Measurements from ENCODE around the gene LYRM4.

GRCh38 chr6:5274231-5274630 lies 13.5 kb upstream of the LYRM4 start:
- TF ChIP-seq, protein P1, sequence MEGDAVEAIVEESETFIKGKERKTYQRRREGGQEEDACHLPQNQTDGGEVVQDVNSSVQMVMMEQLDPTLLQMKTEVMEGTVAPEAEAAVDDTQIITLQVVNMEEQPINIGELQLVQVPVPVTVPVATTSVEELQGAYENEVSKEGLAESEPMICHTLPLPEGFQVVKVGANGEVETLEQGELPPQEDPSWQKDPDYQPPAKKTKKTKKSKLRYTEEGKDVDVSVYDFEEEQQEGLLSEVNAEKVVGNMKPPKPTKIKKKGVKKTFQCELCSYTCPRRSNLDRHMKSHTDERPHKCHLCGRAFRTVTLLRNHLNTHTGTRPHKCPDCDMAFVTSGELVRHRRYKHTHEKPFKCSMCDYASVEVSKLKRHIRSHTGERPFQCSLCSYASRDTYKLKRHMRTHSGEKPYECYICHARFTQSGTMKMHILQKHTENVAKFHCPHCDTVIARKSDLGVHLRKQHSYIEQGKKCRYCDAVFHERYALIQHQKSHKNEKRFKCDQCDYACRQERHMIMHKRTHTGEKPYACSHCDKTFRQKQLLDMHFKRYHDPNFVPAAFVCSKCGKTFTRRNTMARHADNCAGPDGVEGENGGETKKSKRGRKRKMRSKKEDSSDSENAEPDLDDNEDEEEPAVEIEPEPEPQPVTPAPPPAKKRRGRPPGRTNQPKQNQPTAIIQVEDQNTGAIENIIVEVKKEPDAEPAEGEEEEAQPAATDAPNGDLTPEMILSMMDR (IDR thresholded peaks at IDR 0.05; ENCODE audit: low read depth, low read length), result no peak
- TF ChIP-seq EZH2phosphoT487 (IDR thresholded peaks at IDR 0.05; ENCODE audit: low read depth), result no peak
